Thoracic aorta (tissue), 2 donors: Measurements from ENCODE around the gene MRPS16. TPM values are rescaled to one million over a fixed set of nuclear protein-coding genes. Genes with fewer than 3 reads are reported as not detected.
"Not testable (repeated sequence)": the region's sequence is repeated elsewhere in the genome, so short reads cannot be mapped to it uniquely, and the experiment has no call there.

Experiments
- ATAC-seq: fragments of 150-250 bp; one replicate; pipeline ENCODE4 v1.8.0; 2017; ENCODE audit warnings: low read depth; ENCODE audit not compliant: insufficient number of reproducible peaks, low FRiP score
- DNase-seq: peaks from one replicate; pipeline ENCODE4 v3.0.0-alpha.2; 2020; ENCODE audit warnings: low spot score
- H3K27ac ChIP-seq, 2 donors: fragments of 200-600 bp; sonication (generic); 1 replicate in 1 of 2; 2 replicates in 1 of 2; pipeline ENCODE4 v1.5.1; 2016; ENCODE audit warnings: mild to moderate bottlenecking in 2 of 2, moderate library complexity in 2 of 2
- H3K27me3 ChIP-seq: fragments of 200-600 bp; sonication (generic); replicated peaks from 2 replicates; pipeline ENCODE4 v1.6.0; 2016; ENCODE audit warnings: mild to moderate bottlenecking; ENCODE audit not compliant: insufficient read depth
- H3K36me3 ChIP-seq: fragments of 200-600 bp; sonication (generic); one replicate; pipeline ENCODE4 v1.5.1; 2016
- H3K4me1 ChIP-seq, 2 donors: fragments of 200-600 bp; sonication (generic); 1 replicate in 1 of 2; 2 replicates in 1 of 2; pipeline versions ENCODE4 v1.5.1 to v1.6.0; 2016; ENCODE audit warnings: low read depth in 2 of 2, mild to moderate bottlenecking in 1 of 2; ENCODE audit not compliant: control insufficient read depth in 1 of 2
- H3K4me3 ChIP-seq: fragments of 200-600 bp; sonication (generic); 2 replicates; pipeline ENCODE4 v1.5.1; 2016; ENCODE audit warnings: mild to moderate bottlenecking
- H3K9me3 ChIP-seq: fragments of 200-600 bp; sonication (generic); 2 replicates; pipeline ENCODE4 v1.5.1; 2016
- CTCF ChIP-seq: fragments of 200-600 bp; sonication (generic); IDR thresholded peaks from one replicate; pipeline ENCODE4 v1.5.1; 2019; ENCODE audit warnings: antibody characterized with exemption
- total RNA-seq, 2 donors: library from RNA; depleted of rRNA; stranded (reverse); fragments of >200 nt; gene quantifications; one replicate each; pipeline versions ENCODE4 v1.1.0 to v1.2.3, GENCODE V29; 2016

Gene MRPS16
- total RNA-seq, 2 donors from 2014 or later: 29.3 to 41.2 TPM

- Histone ChIP-seq H3K4me1 (no peaks in the 10 kb centered on the region), H3K36me3 (no peaks in the 10 kb centered on the region), H3K27me3 (no peaks in the 10 kb centered on the region), H3K27ac (no peak overlapping the region), H3K9me3 (no peaks in the 10 kb centered on the region), H3K4me3 (no peak overlapping the region)
- TF ChIP-seq CTCF: no peak
- no peak for DNase-seq
- no peak for ATAC-seq
Measured at GRCh38 chr10:73261362-73261995, 9.0 kb upstream of the MRPS16 start.

GRCh38 chr10:73258612-73259011 lies 6.2 kb upstream of the MRPS16 start:
- H3K36me3 ChIP-seq, DNase-seq, H3K27ac ChIP-seq, H3K4me3 ChIP-seq, ATAC-seq, H3K27me3 ChIP-seq, H3K4me1 ChIP-seq, H3K9me3 ChIP-seq: not testable (repeated sequence)

GRCh38 chr10:73253225-73253555 lies 746 bp upstream of the MRPS16 start:
- DNase-seq (no peak), ATAC-seq (no peak)

GRCh38 chr10:73251683-73252444 lies 580 bp downstream of the MRPS16 start:
- H3K36me3 ChIP-seq: no peaks in the 10 kb centered on the region
- DNase-seq (no peak), ATAC-seq (no peak)
- TF ChIP-seq CTCF: no peak
- peak overlapping the region; percentile 91 for H3K27ac ChIP-seq
- H3K4me1 ChIP-seq: peaks cover 14 to 27% of the 10 kb centered on the region in 2 donors
- H3K9me3 ChIP-seq: no peaks in the 10 kb centered on the region
- peak overlapping the region; percentile 96 for H3K4me3 ChIP-seq
- H3K27me3 ChIP-seq: no peaks in the 10 kb centered on the region

More at GRCh38 chr10:73253225-73253555, 746 bp upstream of the MRPS16 start:
- peak overlapping the region; percentile 91 for H3K27ac ChIP-seq
- peak overlapping the region; percentile 96 for H3K4me3 ChIP-seq
- no peaks in the 10 kb centered on the region for H3K9me3 ChIP-seq
- no peaks in the 10 kb centered on the region for H3K27me3 ChIP-seq
- peaks cover 14 to 22% of the 10 kb centered on the region in 2 donors for H3K4me1 ChIP-seq
- TF ChIP-seq CTCF: no peak
- no peaks in the 10 kb centered on the region for H3K36me3 ChIP-seq

GRCh38 chr10:73248259-73248724 lies 4.2 kb downstream of the MRPS16 start:
- Histone ChIP-seq H3K4me3 (no peak overlapping the region), H3K9me3 (no peaks in the 10 kb centered on the region), H3K4me1 (peaks cover 19 to 39% of the 10 kb centered on the region in 2 donors), H3K27ac (peak overlapping the region; percentile 73 to 74), H3K27me3 (no peaks in the 10 kb centered on the region), H3K36me3 (no peaks in the 10 kb centered on the region)
- DNase-seq (no peak), ATAC-seq (no peak)
- no peak for TF ChIP-seq CTCF
